ENCODE measurements around the gene NFASC.

Gene NFASC

DNA sequence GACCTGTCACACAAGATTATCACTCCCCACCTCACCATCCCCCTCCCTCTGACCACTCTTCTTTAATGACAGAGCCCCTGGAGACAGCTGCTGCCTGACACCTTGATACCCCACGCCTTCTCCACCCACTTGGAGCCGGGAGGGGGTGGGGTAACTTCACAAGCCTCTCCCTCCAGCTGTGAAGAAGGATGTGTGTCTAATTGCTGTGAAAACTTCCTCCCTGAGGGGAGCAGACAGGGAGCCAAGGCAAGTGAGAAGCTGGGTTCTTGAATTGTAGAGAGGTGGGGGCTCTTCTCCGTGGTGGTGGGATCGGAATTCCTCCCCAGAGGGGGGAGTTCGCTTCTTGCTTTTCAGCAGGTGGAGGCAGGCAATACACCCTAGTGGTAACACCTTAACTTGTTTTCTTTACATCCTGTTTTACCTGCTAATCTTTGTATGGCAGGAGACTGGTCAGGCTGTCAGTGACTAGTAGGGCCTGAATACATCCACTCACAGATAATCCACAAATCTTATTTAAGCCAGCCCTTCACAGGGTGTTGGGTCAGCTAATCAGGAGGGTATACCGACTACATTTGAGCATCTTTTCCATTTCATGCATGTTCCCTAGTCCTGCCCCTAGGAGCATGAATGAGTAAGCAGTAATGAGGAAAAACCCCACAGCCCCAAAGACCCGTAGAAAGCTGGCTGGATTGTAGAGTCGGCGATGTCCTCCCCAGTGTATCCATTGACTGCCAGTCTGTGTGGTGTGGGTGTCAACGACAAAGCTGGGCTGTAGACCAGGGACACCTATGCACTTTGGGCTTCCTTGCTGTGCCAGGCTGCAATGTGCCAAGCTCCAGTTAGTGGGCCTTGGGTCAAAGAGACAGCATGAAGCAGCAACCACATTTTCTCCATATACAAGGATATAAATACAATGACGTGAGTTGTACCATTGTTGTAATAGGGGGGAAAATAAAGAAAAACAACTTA lies 57.3 kb downstream of the NFASC start:
- H3K4me3 ChIP-seq (ENCODE audit: low read depth, low read length), result no peak overlapping the region

DNA sequence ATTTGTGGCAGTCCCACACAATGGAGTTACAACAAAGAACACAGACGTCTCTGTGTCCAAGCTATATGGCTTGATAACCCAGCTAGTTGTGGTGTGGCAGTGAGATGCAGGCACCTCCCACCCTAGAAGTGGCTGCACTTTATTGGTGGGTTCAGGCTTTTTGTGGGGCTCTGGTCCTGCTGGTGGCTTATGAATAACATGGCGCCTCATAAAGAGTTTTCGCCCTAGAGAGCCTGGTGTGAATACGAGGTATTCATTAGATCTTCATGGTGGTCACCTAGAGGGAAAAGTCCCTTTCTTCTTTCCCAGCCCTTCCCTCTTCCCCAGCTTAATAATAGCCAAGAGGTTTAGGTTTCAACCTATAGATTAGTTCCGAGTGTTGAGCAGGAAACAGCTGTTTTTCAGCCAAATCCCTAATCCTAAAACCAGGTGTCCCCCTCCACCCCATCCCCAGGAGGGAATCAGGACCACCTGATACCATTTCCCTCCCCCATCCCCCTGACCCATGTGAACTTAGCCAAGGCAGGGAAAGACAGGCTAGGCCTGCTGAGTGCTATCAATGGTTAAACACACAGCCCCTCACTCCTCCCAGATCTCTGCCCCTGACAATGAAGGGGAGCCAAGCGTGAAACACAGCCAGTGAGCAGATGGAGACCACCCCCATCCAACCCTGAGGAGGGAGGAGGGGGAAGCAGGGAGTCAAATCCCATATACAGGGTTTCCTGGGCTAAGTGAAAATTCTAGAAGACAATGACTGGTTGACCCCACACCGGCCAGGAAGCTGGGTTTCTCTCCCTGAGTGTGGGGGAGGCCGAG lies 58.2 kb downstream of the NFASC start:
- H3K4me3 ChIP-seq (ENCODE audit: low read depth, low read length), result no peak overlapping the region

DNA sequence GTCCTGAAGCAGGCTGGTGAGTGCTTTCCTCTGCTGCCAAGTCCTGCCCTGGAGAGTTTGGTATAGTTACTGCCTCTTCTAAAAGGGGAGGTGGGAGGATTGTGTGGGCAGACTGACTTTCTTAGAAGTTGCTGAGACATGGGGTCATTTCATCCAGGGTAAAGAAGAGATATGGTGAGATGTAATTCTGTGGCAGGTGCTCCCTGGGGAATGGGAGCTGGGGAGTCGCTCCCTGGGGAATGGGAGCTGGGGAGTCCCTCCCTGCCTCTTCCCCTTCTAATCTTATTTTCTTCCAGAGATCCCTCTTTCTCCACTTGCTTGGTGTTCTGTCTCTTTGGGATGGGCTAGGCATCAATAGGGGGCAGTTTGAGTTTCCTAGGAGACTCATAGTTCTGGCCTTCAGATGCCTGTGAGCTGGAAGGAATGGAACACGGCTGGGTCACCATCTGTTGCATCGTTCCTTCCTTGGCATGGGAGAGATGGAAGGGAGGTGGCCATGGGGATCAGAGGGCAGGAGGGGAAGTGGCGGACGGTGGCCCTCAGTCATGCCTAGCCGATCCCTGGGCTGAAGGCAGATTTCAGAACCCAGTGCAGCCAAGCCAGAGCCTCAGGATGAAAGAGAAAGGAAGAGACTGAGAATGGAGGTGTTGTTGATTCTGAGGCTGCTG lies 59.0 kb downstream of the NFASC start:
- H3K4me3 ChIP-seq (ENCODE audit: low read depth, low read length), result no peak overlapping the region

DNA sequence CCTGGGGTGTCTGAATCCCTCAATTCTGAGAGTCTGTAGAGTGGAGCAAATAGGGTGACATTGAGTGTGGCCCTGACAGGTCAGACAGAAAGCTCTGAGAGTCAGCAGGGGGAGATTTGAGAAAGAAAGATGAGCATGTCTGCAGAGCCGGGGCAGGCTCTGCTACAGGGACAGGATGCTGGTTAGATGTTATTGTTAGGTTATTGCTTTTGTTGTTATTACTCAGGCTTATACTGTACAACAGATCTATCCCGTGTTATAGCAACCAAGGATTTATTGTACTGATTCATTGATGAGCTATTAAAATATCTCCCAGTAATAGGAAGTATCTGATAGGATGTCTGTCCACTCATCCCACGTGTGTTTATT lies 59.5 kb downstream of the NFASC start:
- no peak overlapping the region for H3K4me3 ChIP-seq (ENCODE audit: low read depth, low read length)

DNA sequence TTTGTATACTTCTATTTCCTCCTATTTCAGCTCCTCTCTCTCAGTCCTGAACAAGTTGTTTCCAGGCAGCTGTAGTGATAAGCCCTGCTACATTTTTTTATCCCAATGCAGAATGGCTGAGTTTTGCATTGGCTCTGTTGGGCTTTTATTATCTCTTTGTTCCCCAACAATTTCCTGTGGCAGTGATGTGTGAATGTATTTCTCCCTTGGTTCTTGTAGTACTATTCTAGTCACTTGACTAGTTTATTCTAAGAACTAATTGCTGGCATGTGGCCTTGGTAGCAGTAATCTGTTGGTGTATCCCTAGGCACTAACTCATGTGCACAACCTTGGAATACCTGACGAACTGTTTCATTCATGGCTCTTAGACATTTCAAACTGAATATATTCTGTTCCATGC lies 60.7 kb downstream of the NFASC start:
- H3K4me3 ChIP-seq (ENCODE audit: low read depth, low read length), result no peak overlapping the region

DNA sequence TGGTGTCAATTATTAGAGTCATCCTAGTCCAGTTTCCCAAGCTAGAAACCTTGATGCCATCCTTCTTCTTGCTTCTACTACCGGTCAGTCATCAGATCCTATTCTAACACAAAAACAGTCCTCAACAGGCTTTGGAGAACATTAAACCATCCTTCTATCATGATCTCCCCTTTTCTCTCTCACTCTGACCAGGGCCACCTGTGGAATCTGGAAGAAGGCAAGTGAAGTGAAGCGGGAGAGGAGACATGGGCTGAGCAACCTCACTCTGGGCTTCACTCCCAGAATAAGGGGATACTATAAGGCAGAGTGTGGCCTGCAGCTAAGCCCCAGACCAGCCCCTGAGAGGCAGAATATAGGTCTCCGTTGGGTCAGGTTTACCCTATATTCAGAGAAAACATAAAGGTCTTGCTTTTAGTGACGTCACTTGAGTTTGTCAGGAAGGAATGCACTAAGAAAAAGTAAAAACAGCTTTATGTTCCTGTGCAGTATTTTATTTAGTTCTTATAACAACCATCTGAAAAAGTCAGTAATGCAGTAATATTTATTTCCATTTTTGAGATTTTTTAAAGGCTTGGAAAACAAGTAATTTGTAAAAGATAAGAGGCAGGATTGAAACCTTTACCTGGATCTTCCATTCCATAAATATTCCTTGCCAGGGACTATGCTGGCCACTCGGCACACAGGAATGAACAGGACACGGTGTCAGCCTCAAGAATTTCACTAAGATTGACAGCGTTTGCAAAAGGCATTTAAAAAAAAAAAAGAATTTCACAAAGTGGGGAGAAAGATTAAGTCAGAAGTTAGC lies 61.3 kb downstream of the NFASC start:
- H3K4me3 ChIP-seq (ENCODE audit: low read depth, low read length), result no peak overlapping the region

DNA sequence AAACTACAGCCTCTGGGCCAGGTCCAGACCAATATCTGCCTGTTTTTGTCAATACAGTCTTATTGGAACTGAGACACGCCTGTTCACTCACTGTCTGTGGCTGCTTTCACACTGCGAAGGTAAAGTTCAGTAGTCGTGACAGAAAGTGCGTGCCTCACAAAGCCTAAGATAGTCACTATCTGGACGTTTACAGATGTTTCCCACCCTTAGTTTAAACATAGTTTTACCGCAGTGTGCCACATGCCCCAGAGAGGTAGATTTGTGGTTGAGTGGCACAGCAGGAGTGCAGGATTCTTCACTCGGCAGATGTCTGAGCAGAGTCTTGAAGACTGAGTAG lies 61.9 kb downstream of the NFASC start:
- no peak overlapping the region for H3K4me3 ChIP-seq (ENCODE audit: low read depth, low read length)

DNA sequence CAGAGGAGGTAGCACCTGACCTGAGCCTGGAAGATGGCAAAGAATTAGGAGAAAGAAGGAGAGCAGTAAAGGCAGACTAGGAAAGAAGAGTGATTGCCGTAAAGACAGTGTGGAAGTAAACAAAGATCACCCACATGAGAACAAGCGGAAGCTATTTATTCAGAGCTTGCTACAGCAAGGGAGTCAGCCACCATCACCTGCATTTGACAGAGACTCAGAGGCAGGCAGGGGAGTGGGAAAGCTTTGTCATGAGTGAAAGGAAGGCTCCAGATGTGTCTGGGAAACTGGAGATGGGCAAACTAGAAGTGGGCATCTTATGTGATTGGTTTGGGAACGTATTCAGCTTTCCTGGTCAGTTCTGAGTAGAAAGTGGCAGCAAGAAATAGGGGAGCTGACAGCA lies 64.5 kb downstream of the NFASC start:
- H3K4me3 ChIP-seq (ENCODE audit: low read depth, low read length), result no peak overlapping the region

DNA sequence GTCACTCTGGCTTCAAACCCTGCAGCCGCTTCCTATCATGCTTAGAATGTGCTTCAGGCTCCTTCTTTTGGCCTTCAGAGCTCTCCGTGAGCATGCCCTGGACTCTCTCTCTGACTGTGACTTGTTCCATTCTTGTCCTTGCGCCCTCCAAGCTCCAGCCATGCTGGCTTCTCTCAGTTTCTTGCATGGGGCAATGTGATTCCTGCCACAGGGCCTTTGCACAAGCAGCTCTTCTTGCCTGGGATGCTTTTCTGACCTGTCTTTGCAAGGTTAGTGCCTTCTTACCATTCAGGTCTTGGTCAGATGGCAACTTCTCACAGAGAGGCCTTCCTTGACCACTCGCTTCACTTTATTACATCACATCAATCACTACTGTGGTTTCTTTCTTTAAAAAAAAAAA lies 66.1 kb downstream of the NFASC start:
- no peak overlapping the region for H3K4me3 ChIP-seq (ENCODE audit: low read depth, low read length)

DNA sequence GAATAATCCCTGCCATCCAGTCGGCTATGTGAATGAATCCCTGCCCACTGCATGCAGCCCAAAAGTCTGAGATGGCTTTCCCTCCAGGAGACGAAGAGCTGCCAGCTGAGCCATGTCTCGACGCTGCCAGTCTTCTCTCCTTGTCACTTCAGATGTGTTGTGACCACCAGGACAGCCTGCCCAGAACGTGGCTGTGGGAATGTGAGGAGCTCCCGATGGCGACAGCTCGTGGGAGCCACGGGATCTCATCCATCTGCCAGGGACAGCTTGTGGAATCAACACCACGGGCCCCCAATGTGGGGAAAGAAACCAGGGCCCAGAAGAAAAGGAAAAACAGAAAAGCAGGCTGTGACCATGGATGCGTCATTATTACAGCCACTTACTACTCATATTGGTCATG lies 67.2 kb downstream of the NFASC start:
- H3K4me3 ChIP-seq (ENCODE audit: low read depth, low read length), result no peak overlapping the region

DNA sequence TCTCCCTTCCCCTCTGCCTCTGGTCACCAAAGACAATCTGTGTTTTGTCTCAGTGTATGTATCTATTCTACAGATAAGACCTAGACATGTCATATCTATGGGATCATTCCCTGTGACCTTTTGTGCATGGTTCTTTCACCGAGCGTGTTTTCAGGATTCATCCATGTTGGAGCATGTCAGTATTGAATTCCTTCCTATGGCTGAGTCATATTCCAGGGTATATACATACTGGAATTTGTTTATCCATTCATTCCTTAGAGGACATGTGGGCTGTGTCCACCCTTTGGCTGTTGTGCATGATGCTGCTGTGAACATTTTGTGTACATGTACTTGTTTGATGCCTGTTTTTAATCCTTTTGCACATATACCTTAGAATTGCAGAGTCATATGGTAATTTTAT lies 69.9 kb downstream of the NFASC start:
- H3K4me3 ChIP-seq (ENCODE audit: low read depth, low read length), result no peak overlapping the region

DNA sequence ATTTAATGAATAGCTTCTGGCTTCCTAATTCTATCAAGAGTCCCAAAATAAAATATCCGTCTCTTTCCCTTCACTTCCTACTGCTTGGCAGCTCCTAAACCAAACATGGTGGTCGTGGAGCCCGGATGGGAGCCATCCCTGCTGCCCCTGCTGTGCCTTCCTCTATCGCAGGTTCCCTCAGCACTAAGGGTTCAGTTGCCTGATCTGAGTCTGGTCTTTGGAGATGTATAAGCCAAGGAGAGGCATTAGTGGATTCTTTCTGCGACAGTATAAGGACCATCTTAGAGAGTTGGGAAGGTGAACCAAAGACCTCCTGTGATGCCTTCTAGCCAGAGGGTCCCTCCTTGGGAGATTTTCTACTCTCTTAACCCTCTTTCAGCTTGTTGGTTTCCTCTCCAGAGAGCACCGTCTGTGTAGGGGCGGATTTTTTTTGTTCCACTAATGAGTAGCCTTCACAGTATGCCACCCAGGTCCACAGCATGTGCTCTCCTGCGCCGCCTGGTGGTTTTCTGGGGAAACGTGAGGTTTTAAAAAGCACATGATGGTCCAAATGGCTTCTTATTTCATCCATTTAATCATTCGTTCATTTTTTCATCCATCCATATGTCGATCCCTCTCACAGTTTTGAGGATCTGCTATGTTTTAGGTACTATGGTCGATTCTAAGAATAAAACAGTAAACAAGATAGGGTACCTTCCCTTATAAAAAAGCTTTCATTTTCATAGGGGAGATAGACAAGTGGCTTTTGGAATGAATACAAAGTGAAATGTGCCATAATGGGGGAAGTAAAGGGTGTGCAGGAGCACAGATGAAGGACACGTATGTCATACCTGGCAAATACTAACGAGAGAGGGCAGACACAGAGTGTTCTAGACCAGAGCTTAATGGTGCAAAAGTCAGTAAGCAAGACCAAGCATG lies 71.0 kb downstream of the NFASC start:
- H3K4me3 ChIP-seq (ENCODE audit: low read depth, low read length), result no peak overlapping the region

DNA sequence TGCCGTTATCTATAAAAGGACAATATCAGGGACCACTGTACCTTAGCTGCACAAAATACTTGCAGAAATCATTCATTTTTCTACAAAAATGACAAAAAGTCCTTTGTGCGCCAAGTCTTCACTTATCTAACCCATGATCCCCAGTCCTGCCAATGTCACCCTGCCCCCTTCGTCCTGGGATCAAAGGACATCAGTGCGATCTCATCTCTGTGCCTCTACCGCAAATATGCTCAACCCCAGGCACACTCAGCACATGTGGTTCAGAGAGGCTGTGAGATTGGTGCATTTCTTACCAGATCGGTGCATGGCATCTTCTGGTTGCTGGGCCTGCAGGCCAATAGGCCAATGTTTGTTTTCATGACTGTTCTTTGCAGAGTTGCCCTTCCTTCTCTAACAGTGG lies 72.8 kb downstream of the NFASC start:
- H3K4me3 ChIP-seq (ENCODE audit: low read depth, low read length), result no peak overlapping the region

DNA sequence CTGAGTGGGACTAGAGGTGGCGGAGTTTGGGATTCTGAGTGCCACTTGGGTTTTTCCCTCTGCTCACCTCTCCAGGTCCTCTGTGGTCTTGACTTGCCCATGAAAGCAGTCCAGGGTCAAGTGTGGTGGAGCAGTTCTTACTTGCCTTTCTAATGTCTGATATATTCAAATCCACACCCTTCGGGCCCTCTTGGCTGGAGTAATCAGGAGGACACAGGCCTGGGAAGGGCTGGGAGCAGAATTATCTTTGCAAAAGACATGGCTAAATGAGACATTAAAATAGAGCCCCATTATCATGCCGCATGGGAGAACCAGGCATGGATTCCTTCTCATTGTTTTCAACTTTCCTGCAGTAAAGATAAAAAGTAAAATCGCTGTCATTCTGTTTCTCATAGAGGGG lies 74.0 kb downstream of the NFASC start:
- no peak overlapping the region for H3K4me3 ChIP-seq (ENCODE audit: low read depth, low read length)

DNA sequence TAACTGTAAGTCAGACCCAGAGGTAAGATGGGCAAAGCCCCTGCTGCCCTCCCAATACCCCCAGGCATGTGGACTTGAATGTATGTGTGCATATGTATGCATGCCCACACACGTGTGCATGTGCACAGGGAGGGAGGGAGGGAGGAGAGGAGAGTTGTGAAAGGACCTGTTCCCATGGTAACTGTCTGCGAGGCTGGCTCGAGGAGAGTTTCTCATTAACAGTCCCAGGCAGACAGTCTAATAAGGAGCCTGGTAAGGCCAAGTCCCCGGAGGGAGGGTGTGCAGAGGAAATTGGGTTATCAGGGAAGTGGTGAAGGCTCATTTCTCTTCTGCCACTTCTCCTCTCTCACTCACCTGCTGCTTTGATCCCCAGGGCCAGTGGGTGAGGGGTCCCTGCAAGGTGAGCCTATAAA lies 74.9 kb downstream of the NFASC start:
- H3K4me3 ChIP-seq (ENCODE audit: low read depth, low read length), result no peak overlapping the region

DNA sequence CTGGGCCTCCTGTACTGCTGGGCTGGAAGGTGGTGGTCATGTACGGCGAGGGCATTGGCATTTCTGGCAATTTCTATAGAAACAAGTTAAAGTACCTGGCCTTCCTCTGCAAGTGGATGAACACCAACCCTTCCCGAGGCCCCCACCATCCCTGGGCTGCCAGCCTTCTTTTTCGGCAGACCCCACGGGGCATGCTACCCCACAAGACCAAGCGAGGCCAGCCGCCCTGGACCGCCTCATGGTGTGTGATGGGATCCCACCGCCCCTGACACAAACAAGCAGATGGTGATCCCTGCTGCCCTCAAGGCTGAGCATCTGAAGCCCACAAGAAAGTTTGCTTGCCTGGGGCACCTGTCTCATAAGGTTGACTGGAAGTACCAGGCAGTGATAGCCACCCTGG lies 76.0 kb downstream of the NFASC start:
- no peak overlapping the region for H3K4me3 ChIP-seq (ENCODE audit: low read depth, low read length)

DNA sequence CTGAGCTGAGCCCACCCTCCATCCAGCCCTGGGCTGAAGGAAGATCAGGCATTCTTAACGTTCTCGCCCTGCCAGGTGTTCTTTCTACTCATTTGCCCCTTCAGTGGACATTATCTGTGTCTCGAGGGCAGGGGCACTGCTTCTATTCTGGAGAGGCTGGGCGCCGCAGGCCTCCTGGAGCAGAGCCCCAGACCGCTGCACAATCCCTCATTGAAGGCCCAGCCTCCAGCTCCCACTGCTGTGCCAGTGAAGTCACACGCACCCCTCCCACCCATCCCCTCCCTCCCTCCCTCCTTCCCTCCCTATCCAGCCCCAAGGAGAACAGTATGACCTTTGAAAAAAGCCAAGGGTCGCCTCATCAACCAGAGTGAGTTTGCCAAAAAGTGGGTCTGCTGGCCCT lies 76.7 kb downstream of the NFASC start:
- no peak overlapping the region for H3K4me3 ChIP-seq (ENCODE audit: low read depth, low read length)

DNA sequence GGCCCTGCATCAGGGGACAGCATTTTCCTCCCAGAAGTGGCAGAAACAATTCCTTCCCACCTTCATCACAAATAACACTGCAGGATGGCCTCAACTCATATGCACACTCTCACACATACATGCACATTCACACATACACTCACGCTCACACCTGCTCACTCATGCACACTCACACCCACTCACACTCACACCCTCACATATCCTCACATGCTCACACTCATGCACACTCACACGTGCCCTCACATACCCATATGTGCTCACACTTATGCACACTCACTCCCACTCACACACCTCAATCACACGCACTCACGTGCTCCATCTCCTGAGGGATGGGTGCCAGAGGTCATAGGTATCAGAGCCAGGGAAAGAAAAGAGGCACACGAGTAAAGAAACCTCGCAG lies 77.1 kb downstream of the NFASC start:
- H3K4me3 ChIP-seq (ENCODE audit: low read depth, low read length), result no peak overlapping the region

DNA sequence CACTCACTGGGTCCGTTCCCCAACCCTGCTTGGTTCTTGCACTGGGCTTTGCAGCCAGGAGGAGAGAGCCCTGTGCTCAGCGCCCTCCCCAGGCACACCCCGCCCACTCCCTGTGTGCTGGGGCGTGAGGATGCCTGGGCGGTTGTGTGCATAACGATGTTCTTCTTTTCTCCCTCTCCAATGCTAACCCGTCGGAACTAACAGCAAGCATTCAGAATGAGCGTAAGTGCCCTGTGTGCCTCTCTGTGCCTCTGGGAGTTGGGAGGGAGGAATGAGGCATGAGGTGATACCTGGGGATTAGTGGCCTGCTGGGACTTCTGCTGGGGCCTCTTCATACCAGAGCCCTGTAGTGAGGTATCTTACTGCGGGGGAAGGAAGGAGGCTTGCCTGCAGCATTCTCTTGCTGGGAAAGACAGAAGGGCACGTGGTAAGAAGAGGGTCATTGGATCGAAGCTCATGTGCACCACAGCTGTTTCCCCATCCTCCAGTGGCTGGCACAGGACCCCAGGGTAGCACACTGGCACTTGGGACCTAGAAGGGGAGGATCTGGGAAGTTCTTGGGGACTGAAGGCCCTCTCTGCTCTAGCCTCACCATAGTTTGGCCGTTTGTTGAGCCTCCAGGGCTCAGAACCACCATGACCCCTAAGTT lies 79.8 kb downstream of the NFASC start:
- no peak overlapping the region for H3K4me3 ChIP-seq (ENCODE audit: low read depth, low read length)
